T follicular helper cell (primary cell): Measurements from ENCODE around the gene TTLL13.
"Not testable (repeated sequence)": the region's sequence is repeated elsewhere in the genome, so short reads cannot be mapped to it uniquely, and the experiment has no call there.

ENCODE experiments used
- DNase-seq: peaks from one replicate; pipeline ENCODE4 v3.0.0-alpha.2; 2020; ENCODE audit warnings: low read depth

Gene TTLL13

DNA sequence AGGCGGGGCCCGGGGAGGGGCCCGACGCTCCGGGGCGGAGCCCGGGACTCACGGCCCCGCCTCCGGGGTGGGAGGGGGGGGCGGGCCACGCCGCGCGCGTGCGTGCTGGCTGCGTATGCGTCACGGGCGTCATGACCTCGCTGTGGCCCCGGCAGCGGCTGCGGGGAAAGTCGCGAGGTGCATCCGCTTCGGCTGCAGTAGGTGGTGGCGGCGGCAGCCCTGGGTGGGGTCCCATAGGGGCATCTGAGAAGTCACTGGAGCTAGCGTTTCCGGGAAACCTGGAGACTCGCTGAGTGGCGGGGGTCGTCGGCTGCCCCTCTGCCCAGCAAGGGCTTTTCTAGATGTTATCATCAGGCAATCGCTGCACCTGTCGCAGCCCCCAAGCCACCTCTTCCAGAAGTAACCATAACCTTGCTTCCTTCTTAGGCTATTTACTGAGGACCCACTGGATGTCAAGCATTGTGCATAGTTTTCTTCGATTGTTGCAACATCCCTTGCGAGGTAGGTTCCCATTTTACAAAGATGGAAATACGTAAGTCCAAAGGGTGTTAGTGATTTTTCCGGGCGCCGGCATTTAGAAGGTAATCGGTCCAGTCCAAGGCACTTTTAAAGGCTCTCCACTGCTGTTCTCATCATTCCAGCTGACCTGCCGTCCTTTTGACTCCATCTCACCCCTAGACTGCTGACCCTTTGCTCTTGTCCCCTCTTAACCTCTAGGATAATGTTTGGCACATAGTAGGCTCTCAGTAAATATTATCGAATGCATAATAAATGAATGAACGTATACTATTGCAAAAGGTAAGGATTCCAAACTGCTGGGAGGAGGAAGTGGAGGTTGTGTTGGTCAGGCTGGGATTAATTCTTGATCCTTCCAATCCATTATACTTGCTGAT is 15.0 kb upstream of the TTLL13 start, which contains the start of gene GDPGP1:
GDPGP1 (plus strand) TSS at position 114 of the 893 bp plus-strand sequence. CDS start 6,700 bp downstream, outside the sequence.
- DNase-seq = no peak

DNA sequence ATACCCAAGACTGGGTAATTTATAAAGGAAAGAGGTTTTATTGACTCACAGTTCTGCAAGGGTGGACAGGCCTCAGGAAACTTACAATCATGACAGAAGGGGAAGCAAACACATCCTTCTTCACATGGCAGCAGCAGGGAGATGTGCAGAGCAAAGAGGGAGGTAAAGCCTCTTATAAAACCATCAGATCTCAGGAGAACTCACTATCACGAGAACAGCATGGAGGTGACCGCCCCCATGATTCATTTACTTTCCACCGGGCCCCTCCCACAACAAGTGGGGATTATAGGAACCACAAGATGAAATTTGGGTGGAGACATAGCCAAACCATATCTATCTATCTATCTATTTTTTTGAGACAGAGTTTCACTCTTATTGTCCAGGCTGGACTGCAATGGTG is 10.0 kb upstream of the TTLL13 start:
- DNase-seq = no peak

DNA sequence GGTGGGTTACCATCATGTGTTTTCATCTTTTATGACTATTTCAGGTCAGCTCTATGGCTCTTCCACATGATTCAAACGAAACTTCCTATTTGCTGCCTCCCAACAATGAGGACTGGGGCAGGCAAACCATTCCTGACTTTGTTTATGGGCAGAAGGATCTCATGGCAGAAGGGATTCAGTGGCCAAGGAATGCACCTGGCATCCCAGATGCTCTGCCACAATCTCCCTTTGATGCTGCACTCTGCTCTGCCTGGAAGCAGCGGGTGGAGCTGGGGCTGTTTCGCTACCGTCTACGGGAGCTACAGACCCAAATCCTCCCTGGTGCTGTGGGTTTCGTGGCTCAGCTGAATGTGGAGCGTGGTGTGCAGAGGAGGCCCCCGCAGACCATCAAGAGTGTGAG is 8.5 kb upstream of the TTLL13 start:
- DNase-seq = no peak

DNA sequence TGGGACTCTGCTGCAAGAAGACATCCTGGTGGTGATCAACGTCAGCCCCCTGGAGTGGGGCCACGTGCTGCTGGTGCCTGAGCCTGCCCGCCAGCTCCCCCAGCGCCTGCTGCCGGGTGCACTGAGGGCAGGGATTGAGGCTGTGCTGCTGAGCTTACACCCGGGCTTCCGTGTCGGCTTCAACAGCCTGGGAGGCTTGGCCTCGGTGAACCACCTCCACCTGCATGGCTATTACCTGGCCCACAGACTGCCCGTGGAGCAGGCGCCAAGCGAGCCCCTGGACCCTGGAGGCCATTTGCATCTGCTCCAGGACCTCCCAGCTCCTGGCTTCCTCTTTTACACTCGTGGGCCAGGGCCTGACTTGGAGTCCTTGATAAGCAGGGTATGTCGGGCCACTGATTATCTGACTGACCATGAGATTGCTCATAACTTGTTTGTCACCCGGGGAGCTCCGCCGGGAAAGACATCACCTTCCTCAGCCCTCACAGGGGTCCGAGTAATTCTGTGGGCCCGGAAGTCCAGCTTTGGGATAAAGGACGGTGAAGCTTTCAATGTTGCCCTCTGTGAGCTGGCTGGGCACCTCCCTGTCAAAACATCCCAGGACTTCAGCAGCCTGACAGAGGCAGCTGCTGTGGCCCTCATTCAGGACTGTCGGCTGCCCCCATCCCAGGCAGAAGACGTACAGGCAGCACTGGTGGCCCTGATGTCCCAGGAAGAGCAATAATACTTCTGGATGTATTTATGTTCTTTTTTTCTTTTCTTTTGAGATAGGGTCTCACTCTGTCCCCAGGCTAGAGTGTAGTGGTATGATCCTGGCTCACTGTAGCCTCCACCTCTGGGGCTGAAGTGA is 7.8 kb upstream of the TTLL13 start:
- no peak for DNase-seq

DNA sequence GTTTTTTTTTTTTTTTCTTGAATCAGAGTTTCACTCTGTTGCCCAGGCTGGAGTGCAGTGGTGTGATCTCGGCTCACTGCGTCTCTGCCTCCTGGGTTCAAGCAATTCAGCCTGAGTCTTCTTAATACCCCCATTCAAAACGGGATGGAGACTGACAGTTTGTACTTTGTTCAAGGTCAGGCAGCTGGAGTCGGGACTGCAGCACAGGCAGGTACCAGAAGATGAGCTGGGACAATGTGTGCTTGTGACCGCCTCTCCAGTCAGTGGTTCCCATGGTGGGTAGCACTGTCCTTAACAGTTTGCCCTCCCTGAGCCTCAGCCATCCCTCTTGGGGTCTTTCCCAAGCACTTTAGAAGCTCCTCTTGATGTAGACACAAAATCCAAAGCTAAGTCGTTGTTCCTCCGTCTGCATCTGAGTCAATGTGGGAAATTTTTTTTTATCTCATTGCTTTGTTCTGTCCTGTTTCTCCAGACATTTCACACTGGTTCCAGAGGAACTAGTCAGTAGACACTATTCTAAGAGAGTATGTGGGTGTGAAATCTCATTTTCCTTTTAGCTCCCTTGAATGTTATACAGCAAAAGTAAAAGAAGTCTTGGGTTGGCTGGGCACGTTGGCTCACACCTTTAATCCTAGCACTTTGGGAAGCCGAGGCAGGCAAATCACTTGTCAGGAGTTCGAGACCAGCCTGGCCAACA is 5.3 kb upstream of the TTLL13 start:
- DNase-seq = no peak

DNA sequence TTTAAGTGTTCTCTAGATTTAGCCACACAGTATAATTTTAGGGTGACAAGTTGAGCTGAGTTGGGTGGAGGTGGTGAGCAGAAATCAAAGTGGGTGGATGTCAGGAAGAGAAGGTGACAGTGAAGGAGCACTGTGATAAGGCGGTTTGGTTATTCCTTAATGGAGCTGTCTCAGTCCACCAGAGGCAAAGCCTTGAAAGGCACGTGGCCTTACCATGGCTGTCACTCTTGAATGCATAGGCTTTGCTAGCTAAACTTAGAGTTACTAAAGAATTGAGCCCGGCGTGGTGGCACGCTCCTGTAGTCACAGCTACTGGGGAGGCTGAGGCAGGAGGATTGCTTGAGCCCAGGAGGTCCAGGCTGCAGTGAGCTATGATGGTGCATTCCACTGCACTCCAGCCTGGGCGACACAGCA is 560 bp upstream of the TTLL13 start:
- no peak for DNase-seq

- no peak for DNase-seq
Measured at GRCh38 chr15:90257776-90258175, 8.4 kb downstream of the TTLL13 start.

- DNase-seq = no peak
Measured at GRCh38 chr15:90259524-90259923, 10.2 kb downstream of the TTLL13 start.

DNA sequence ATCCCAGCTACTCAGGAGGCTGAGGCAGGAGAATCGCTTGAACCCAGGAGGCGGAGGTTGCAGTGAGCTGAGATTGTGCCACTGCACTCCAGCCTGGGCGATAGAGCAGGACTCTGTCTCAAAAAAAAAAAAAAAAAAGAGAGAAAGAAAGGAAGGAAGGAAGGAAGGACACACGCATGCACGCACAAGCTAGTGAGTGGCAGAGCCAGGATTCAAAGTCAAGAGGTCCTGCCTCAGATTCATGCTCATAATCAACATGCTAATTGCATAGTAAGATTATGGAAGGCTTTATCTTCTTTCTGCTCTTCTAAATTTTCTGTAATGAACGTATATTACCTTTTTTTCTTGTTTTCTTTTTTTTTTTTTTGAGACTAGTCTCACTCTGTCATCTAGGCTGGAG is 11.4 kb downstream of the TTLL13 start:
- DNase-seq = not testable (repeated sequence)

DNA sequence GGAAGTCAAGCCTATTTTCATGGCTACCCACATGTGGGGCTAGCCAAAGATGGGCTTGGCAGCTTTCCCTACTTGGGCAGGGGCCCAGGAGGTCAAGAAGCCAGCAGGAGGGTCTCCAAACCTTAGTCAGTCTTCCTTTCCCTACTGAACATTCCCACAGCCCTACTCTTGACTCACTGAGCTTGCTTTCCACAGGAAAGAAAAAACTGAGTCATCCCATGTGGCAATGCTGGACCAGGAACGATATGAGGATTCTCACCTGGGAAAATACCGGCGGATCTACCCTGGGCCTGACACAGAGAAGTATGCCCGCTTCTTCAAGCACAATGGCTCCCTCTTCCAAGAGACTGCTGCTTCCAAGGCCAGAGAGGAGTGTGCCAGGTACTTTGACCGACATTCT is 12.5 kb downstream of the TTLL13 start:
- DNase-seq = no peak

DNA sequence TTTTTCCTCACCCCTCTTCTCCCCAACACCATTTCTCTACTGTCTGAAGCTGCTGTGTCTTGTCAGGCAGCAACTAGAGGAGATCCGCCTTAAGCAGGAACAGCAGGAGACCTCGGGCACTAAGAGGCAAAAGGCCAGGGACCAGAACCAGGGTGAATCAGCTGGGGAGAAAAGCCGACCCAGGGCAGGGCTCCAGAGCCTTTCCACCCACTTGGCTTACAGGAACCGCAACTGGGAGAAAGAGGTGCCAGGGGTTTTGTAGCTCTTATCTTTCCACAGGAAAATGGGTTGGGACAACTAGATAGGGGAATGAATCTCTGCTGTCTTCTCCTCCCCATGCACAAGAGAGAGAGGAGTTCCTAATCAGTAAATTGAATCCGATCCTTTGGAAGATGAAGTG is 13.1 kb downstream of the TTLL13 start:
- DNase-seq = no peak

- DNase-seq = no peak
Measured at GRCh38 chr15:90264671-90265070, 15.3 kb downstream of the TTLL13 start.

DNA sequence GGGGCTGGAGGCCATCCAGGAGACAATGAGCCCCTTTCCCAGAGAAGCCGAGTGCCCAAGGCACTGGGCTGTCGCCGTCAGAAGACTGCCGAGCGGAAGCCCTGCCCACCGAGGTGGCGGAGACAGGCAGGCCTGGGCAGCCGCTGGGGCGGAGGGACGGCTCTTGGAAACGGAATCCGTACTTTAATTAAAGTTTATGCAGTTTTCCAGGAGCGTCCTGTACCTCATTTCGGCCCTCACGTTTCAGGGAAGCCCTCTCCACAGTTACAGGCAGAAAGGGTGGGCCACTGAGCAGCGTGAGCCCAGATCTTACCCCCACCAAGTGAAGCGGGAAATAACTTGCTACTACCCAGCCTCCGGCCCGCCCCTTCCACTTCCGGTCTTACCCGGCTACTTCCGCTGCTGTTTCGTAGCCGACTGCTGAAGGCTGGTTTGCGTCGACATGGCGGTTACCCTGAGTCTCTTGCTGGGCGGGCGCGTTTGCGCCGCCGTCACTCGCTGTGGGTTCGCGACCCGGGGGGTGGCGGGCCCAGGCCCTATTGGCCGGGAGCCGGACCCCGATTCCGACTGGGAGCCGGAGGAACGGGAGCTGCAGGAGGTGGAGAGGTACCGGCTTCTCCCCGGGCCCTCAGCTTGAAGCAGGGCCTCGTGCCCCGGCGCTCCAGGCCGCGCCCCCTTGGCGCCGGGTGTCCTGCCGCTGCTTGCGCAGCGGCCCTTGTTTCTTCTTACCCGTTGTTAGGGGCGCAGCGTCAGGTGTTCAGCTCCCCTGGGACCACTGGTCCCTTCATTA is 16.1 kb downstream of the TTLL13 start, which contains the start of gene NGRN:
NGRN (plus strand) TSS at position 402 of the 790 bp plus-strand sequence; CDS start at position 443, 41 bp downstream.
- peak; percentile 85 for DNase-seq

- no peak for DNase-seq
Measured at GRCh38 chr15:90266061-90266431, 16.7 kb downstream of the TTLL13 start.

DNA sequence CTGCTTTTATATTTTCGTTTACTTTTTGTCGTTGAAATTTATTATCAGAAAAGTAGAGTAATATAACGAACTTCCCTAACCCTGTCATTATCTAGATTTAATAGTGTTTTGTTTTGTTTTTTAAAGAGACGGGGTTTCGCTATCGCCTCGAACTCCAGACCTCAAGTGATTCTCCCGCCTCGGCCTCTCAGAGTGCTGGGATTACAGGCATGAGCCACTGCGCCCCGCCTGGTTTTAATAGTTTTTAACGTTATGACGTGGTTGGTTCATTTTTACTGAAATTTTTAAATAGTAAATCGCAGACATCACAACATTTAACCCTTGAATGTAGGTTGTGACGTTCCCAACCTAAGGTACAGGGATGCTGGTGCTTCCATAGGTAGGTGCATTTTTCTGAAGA is 17.1 kb downstream of the TTLL13 start:
- no peak for DNase-seq

DNA sequence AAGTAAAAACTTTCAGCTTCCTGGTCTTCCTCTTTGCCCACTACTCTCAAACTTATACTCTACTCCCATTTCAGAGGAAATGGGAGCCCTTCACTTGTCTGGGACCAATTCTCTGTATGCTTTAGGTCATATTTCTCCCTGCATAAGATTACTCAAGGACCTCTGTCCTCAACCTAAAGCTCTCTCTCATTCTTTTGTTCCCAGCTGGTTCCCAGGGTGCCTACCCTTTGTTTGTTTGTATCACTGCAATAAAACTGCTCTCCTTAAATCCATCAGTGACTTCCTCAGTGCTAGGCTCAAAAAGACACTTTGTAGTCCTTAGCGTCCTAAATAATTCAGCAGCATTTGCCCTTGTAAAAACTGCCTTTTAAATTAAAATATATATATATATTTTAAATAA is 19.1 kb downstream of the TTLL13 start:
- no peak for DNase-seq

GRCh38 chr15:90270502-90271150 is 21.3 kb downstream of the TTLL13 start:
- DNase-seq = no peak

DNA sequence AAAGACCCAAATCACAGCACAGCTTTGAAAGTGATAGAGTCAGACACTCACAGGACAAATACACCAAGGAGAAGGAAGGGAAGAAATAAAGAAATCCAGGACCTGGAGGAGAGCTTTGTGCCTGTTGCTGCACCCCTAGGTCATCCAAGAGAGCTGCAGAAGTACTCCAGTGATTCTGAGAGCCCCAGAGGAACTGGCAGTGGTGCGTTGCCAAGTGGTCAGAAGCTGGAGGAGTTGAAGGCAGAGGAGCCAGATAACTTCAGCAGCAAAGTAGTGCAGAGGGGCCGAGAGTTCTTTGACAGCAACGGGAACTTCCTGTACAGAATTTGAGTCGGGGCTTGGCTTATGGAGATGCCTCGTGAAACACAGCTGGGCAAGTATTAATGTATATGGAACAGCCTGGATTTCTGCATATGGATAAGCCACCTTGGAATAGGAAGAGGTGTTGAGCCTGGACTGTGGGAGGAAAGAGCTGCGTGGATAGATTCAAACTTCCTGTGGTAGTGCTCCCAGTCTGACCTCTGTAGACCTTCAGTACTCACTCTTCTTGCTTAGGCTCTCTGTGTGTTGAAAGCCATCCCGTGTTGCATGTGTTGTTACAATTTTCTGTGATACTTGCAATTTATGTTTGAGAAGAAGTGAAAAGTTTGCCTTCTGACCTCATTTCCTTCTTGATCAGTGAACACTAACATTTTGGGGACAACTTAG is 22.3 kb downstream of the TTLL13 start:
- no peak for DNase-seq

DNA sequence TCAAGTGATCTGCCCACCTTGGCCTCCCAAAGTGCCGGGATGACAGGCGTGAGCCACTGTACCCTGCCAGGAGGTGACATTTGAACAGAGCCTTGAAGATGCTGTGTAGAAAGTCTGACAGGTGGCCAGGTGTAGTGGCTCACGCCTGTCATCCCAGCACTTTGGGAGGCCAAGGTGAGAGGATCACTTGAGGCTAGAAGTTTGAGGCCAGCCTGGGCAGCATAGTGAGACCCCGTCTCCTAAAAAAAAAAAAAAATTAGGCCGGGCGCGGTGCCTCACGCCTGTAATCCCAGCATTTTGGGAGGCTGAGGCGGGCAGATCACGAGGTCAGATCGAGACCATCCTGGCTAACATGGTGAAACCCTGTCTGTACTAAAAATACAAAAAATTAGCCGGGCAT is 29.1 kb downstream of the TTLL13 start:
- DNase-seq = not testable (repeated sequence)

GRCh38 chr15:90280743-90281142 is 31.4 kb downstream of the TTLL13 start:
- not testable (repeated sequence) for DNase-seq
